IMR-90 (cell line): Measurements from ENCODE around the gene AMACR. TPM values are rescaled to one million over a fixed set of nuclear protein-coding genes. Genes with fewer than 3 reads are reported as not detected.

Source experiments
- ATAC-seq: fragments of 200-7000 bp; cut with Tn5 transposase; 2 replicates; pipeline ENCODE4 v1.9.1; 2020; ENCODE audit warnings: low read depth, mild to moderate bottlenecking, moderate library complexity
- BruUV-seq: library from RNA; stranded (reverse); fragments of 400-500 nt; replicated peaks from 2 replicates; lab custom pipeline; 2021; lab: Mats Ljungman, UMichigan
- CTCF ChIA-PET: fragments of 300-600 bp; formaldehyde crosslinking; extraction: SDS; loops from one replicate; lab custom pipeline; 2021; ENCODE audit warnings: antibody characterized with exemption; lab: Yijun Ruan, JAX
- POLR2A ChIA-PET: fragments of 300-600 bp; sonication (Branson Sonifier 250); formaldehyde crosslinking; loops from one replicate; lab custom pipeline; 2022; ENCODE audit warnings: antibody characterized with exemption; ENCODE audit not compliant: unreplicated experiment; lab: Charles Lee
- DNase-seq: peaks from one replicate; pipeline ENCODE4 v3.0.0; 2013
- H2AFZ ChIP-seq: replicated peaks from 2 replicates; pipeline ENCODE3; 2013; ENCODE audit warnings: low read length, mild to moderate bottlenecking; ENCODE audit not compliant: poor library complexity
- H2AK5ac ChIP-seq: 2 replicates; pipeline ENCODE4 v1.6.1; 2013; ENCODE audit warnings: low read depth, low read length, inconsistent platforms
- H2AK9ac ChIP-seq: replicated peaks from 2 replicates; pipeline ENCODE3; 2013; ENCODE audit warnings: mild to moderate bottlenecking, low read depth, low read length, moderate library complexity; ENCODE audit not compliant: poor library complexity
- H2BK120ac ChIP-seq: 2 replicates; pipeline ENCODE4 v1.6.1; 2013; ENCODE audit warnings: low read depth, low read length, inconsistent platforms
- H2BK15ac ChIP-seq: 3 replicates; pipeline ENCODE4 v1.6.1; 2013; ENCODE audit warnings: low read depth, low read length, inconsistent platforms
- H2BK20ac ChIP-seq: 2 replicates; pipeline ENCODE4 v1.6.1; 2013; ENCODE audit warnings: low read depth, mild to moderate bottlenecking, inconsistent platforms, low read length, moderate library complexity
- H2BK5ac ChIP-seq: 2 replicates; pipeline ENCODE4 v1.6.1; 2013; ENCODE audit warnings: mild to moderate bottlenecking, low read depth, low read length, inconsistent platforms; ENCODE audit not compliant: poor library complexity, severe bottlenecking
- H3K14ac ChIP-seq: replicated peaks from 2 replicates; pipeline ENCODE4 v1.6.1; 2013; ENCODE audit warnings: low read depth, low read length, inconsistent platforms
- H3K18ac ChIP-seq: 2 replicates; pipeline ENCODE4 v1.6.1; 2013; ENCODE audit warnings: low read depth, low read length, control low read depth
- H3K23ac ChIP-seq: 2 replicates; pipeline ENCODE4 v1.6.1; 2013; ENCODE audit warnings: low read depth, low read length, inconsistent platforms
- H3K27ac ChIP-seq: 2 replicates; pipeline ENCODE4 v1.5.1; 2013; ENCODE audit warnings: mild to moderate bottlenecking, control low read depth, low read length; ENCODE audit not compliant: insufficient read depth
- H3K27me3 ChIP-seq: 2 replicates; pipeline ENCODE4 v1.6.1; 2013; ENCODE audit warnings: low read length; ENCODE audit not compliant: control insufficient read depth, insufficient read depth
- H3K36me3 ChIP-seq: 2 replicates; pipeline ENCODE4 v1.6.1; 2013; ENCODE audit warnings: low read length, mixed read lengths; ENCODE audit not compliant: control insufficient read depth, insufficient read depth
- H3K4ac ChIP-seq: 2 replicates; pipeline ENCODE4 v1.6.1; 2013; ENCODE audit warnings: low read depth, low read length, inconsistent platforms
- H3K4me1 ChIP-seq: 2 replicates; pipeline ENCODE4 v1.6.1; 2013; ENCODE audit warnings: low read length, mixed read lengths; ENCODE audit not compliant: control insufficient read depth, insufficient read depth
- H3K4me2 ChIP-seq: 2 replicates; pipeline ENCODE4 v1.6.1; 2013; ENCODE audit warnings: low read depth, mild to moderate bottlenecking, control low read depth, low read length, moderate library complexity
- H3K4me3 ChIP-seq: 2 replicates; pipeline ENCODE4 v1.5.1; 2013; ENCODE audit warnings: low read depth, mild to moderate bottlenecking, control low read depth, low read length, moderate library complexity; ENCODE audit not compliant: insufficient read depth
- H3K56ac ChIP-seq: 2 replicates; pipeline ENCODE4 v1.6.1; 2013; ENCODE audit warnings: low read length, inconsistent platforms; ENCODE audit not compliant: insufficient read depth; ENCODE audit errors: extremely low read depth
- H3K79me1 ChIP-seq, 2 experiments: 2 replicates each; pipeline ENCODE4 v1.6.1; 2013; ENCODE audit warnings: low read length in 2 of 2, inconsistent platforms in 1 of 2, low read depth in 1 of 2
- H3K9ac ChIP-seq: 2 replicates; pipeline ENCODE4 v1.6.1; 2013; ENCODE audit warnings: low read depth, low read length, control low read depth
- H3K9me1 ChIP-seq: 2 replicates; pipeline ENCODE4 v1.6.1; 2013; ENCODE audit warnings: low read length, inconsistent platforms; ENCODE audit not compliant: insufficient read depth
- H3K9me3 ChIP-seq: 2 replicates; pipeline ENCODE4 v1.6.1; 2013; ENCODE audit warnings: low read length; ENCODE audit not compliant: control insufficient read depth, insufficient read depth
- H4K20me1 ChIP-seq: 2 replicates; pipeline ENCODE4 v1.6.1; 2013; ENCODE audit warnings: low read length, inconsistent platforms; ENCODE audit not compliant: insufficient read depth
- H4K5ac ChIP-seq: 2 replicates; pipeline ENCODE4 v1.6.1; 2013; ENCODE audit warnings: mild to moderate bottlenecking, low read depth, low read length, control low read depth
- H4K8ac ChIP-seq, 2 experiments: 2 replicates each; pipeline ENCODE4 v1.6.1; 2013; ENCODE audit warnings: low read depth in 2 of 2, low read length in 2 of 2, control low read depth in 1 of 2, inconsistent platforms in 1 of 2
- H4K91ac ChIP-seq: 2 replicates; pipeline ENCODE4 v1.6.1; 2013; ENCODE audit warnings: low read depth, low read length, inconsistent platforms; ENCODE audit not compliant: insufficient read depth
- BHLHE40 ChIP-seq: fragments of 150-350 bp; IDR thresholded peaks from 2 replicates; pipeline ENCODE4 v1.6.1; 2016; ENCODE audit warnings: mild to moderate bottlenecking, low read depth, low read length
- CEBPB ChIP-seq: IDR thresholded peaks from 2 replicates; pipeline ENCODE4 v1.6.1; 2012; ENCODE audit warnings: low read depth, low read length, improper control_type of control experiment
- CHD1 ChIP-seq: IDR thresholded peaks from 2 replicates; pipeline ENCODE4 v1.6.1; 2012; ENCODE audit warnings: low read depth, low read length, improper control_type of control experiment
- CTCF ChIP-seq: conservative IDR thresholded peaks from 2 replicates; pipeline ENCODE4 v1.5.1; 2012; ENCODE audit warnings: mild to moderate bottlenecking, low read depth, low read length, improper control_type of control experiment
- ELK1 ChIP-seq: fragments of 150-350 bp; IDR thresholded peaks from 2 replicates; pipeline ENCODE4 v1.6.1; 2016; ENCODE audit warnings: low read depth, mild to moderate bottlenecking, low read length, moderate library complexity, borderline replicate concordance
- FOS ChIP-seq: fragments of 150-350 bp; IDR thresholded peaks from 2 replicates; pipeline ENCODE4 v1.6.1; 2016; ENCODE audit warnings: low read depth, low read length
- MAFK ChIP-seq: IDR thresholded peaks from 2 replicates; pipeline ENCODE4 v1.6.1; 2012; ENCODE audit warnings: low read depth, low read length, improper control_type of control experiment
- MAZ ChIP-seq: IDR thresholded peaks from 2 replicates; pipeline ENCODE4 v1.6.1; 2012; ENCODE audit warnings: low read depth, mild to moderate bottlenecking, low read length, improper control_type of control experiment, moderate library complexity, borderline replicate concordance
- MXI1 ChIP-seq: IDR thresholded peaks from 2 replicates; pipeline ENCODE4 v1.6.1; 2012; ENCODE audit warnings: low read depth, mild to moderate bottlenecking, low read length, moderate library complexity, borderline replicate concordance
- NFE2L2 ChIP-seq: fragments of 150-350 bp; IDR thresholded peaks from 2 replicates; pipeline ENCODE4 v1.6.1; 2016; ENCODE audit warnings: low read depth, mild to moderate bottlenecking, low read length
- POLR2A ChIP-seq: IDR thresholded peaks from 2 replicates; pipeline ENCODE4 v1.6.1; 2012; ENCODE audit warnings: mild to moderate bottlenecking, low read depth, low read length
- RAD21 ChIP-seq: IDR thresholded peaks from 2 replicates; pipeline ENCODE4 v1.6.1; 2012; ENCODE audit warnings: low read length, improper control_type of control experiment
- RCOR1 ChIP-seq: IDR thresholded peaks from 2 replicates; pipeline ENCODE4 v1.6.1; 2012; ENCODE audit warnings: mild to moderate bottlenecking, low read length, improper control_type of control experiment; ENCODE audit not compliant: insufficient replicate concordance
- RFX5 ChIP-seq: IDR thresholded peaks from 2 replicates; pipeline ENCODE4 v1.8.0; 2012; ENCODE audit warnings: low read depth, mild to moderate bottlenecking, low read length, moderate library complexity
- SMC3 ChIP-seq: fragments of 150-350 bp; IDR thresholded peaks from 2 replicates; pipeline ENCODE4 v1.6.1; 2016; ENCODE audit warnings: low read depth, mild to moderate bottlenecking, antibody characterized with exemption, low read length, moderate library complexity
- USF2 ChIP-seq: fragments of 150-350 bp; IDR thresholded peaks from 2 replicates; pipeline ENCODE4 v1.6.1; 2017; ENCODE audit warnings: mild to moderate bottlenecking, antibody characterized with exemption, low read length, low read depth
- WGBS, 2 experiments: methylation state at CpG; one replicate each; pipeline versions ENCODE4 v1.1.5 to v1.1.7; 2013; ENCODE audit warnings: missing lambda C conversion rate in 2 of 2; ENCODE audit not compliant: insufficient read length in 1 of 2; ENCODE audit errors: extremely low coverage in 2 of 2; 5-methylcytosine and 5-hydroxymethylcytosine counted together
- dilution Hi-C: fragments of 300-500 bp; cut with HindIII; formaldehyde crosslinking; loops from one replicate; pipeline ENCODE4 v1.14.3; 2018; ENCODE audit warnings: low sequenced_read_pairs; ENCODE audit not compliant: unreplicated experiment
- in situ Hi-C: fragments of 300-500 bp; cut with MboI; formaldehyde crosslinking; loops from 3 replicates; pipeline ENCODE4 v1.14.3; 2019; ENCODE audit warnings: low sequenced_read_pairs, inconsistent platforms, mixed read lengths
- intact Hi-C: fragments of 100-400 bp; cut with micrococcal nuclease; formaldehyde crosslinking; loops from 2 replicates; pipeline ENCODE4 v1.10.0; 2022
- polyA plus RNA-seq, 3 experiments: library from polyadenylated mRNA; depleted of rRNA; stranded (reverse); fragments of >200 nt; gene quantifications; 2 replicates each; pipeline ENCODE4 v1.2.3, GENCODE V29; 2012; ENCODE audit warnings: low replicate concordance in 1 of 3
- total RNA-seq: library from RNA; depleted of rRNA; stranded (reverse); fragments of >200 nt; gene quantifications from 2 replicates; pipeline ENCODE4 v1.2.3, GENCODE V29; 2012

The AMACR gene
- total and polyA plus RNA-seq, 2 of the 4 experiments (the other 2 are of a cell fraction) = 8.2 to 12.9 TPM

- Histone ChIP-seq H3K4ac (no peak overlapping the region), H3K23ac (no peak overlapping the region), H3K4me2 (no peak overlapping the region), H2AK9ac (no peak overlapping the region), H3K79me1 (no peaks in the 10 kb centered on the region), H3K27me3 (no peaks in the 10 kb centered on the region), H3K27ac (no peak overlapping the region), H4K20me1 (no peaks in the 10 kb centered on the region), H3K9ac (no peak overlapping the region), H3K4me1 (peaks cover 5% of the 10 kb centered on the region; the same call in 1 of the 2 replicates), H2AFZ (no peak overlapping the region), H3K14ac (no peak overlapping the region), H3K36me3 (no peaks in the 10 kb centered on the region), H3K56ac (no peak overlapping the region), H4K8ac (no peak overlapping the region), H2AK5ac (no peak overlapping the region), H2BK5ac (no peak overlapping the region), H3K4me3 (no peak overlapping the region), H4K91ac (no peak overlapping the region), H2BK120ac (no peak overlapping the region), H4K5ac (no peak overlapping the region), H2BK20ac (no peak overlapping the region), H3K9me1 (no peaks in the 10 kb centered on the region; the same call in 1 of the 2 replicates), H2BK15ac (no peak overlapping the region), H3K18ac (no peak overlapping the region), H3K9me3 (no peaks in the 10 kb centered on the region)
- ChIA-PET POLR2A (no interaction called here), CTCF (no interaction called here)
- WGBS, 2 experiments = no CpG with 5 or more reads among the region's 1 CpG
- BruUV-seq = no TSS peak
- dilution Hi-C loops (no loop called here), intact Hi-C loops (no loop called here), in situ Hi-C loops (no loop called here)
- TF ChIP-seq BHLHE40 = no peak
- TF ChIP-seq POLR2A = no peak
- no peak for TF ChIP-seq FOS
- no peak for TF ChIP-seq CEBPB
- TF ChIP-seq CTCF = no peak
- no peak for TF ChIP-seq ELK1
- TF ChIP-seq SMC3 = no peak
- no peak for TF ChIP-seq MXI1
- TF ChIP-seq RFX5 = no peak
- TF ChIP-seq MAZ = no peak
- TF ChIP-seq CHD1 = no peak
- TF ChIP-seq RAD21 = no peak
- no peak for TF ChIP-seq MAFK
- TF ChIP-seq NFE2L2 = no peak
- no peak for TF ChIP-seq RCOR1
- no peak for TF ChIP-seq USF2
- no peak for DNase-seq
- ATAC-seq = no peak
Measured at GRCh38 chr5:34041247-34041972, 33.6 kb upstream of the AMACR start.
